Prostate gland (tissue), 2 donors: ENCODE data around the gene PDF. TPM values are rescaled to one million over a fixed set of nuclear protein-coding genes. Genes with fewer than 3 reads are reported as not detected.

ENCODE experiments used
- DNase-seq: peaks from one replicate; pipeline ENCODE4 v3.0.0-alpha.2; 2019; ENCODE audit warnings: low spot score
- H3K27ac ChIP-seq, 2 donors: fragments of 200-600 bp; sonication (generic); 2 replicates each; pipeline ENCODE4 v1.5.1; 2017 to 2019
- H3K27me3 ChIP-seq: fragments of 200-600 bp; sonication (generic); replicated peaks from 2 replicates; pipeline ENCODE4 v1.5.1; 2019; ENCODE audit not compliant: insufficient read depth
- H3K36me3 ChIP-seq, 2 donors: fragments of 200-600 bp; sonication (generic); 1 replicate in 1 of 2; 2 replicates in 1 of 2; pipeline versions ENCODE4 v1.5.1 to v1.8.1; 2017 to 2019
- H3K4me1 ChIP-seq: fragments of 200-600 bp; sonication (generic); replicated peaks from 2 replicates; pipeline ENCODE4 v1.5.1; 2019
- H3K4me3 ChIP-seq, 2 donors: fragments of 200-600 bp; sonication (generic); 2 replicates each; pipeline ENCODE4 v1.5.1; 2017 to 2019
- H3K9me3 ChIP-seq: fragments of 200-600 bp; sonication (generic); 2 replicates; pipeline ENCODE4 v1.5.1; 2017
- POLR2A ChIP-seq: fragments of 450-650 bp; IDR thresholded peaks from one replicate; pipeline ENCODE4 v1.6.1; 2016; ENCODE audit warnings: antibody characterized with exemption, mild to moderate bottlenecking
- POLR2AphosphoS5 ChIP-seq: sonication (generic); formaldehyde crosslinking; IDR thresholded peaks from one replicate; pipeline ENCODE4 v1.6.1; 2017; ENCODE audit warnings: antibody characterized with exemption
- WGBS: methylation state at CpG from one replicate; pipeline ENCODE4 v1.1.5; 2018; 5-methylcytosine and 5-hydroxymethylcytosine counted together
- intact Hi-C: fragments of 100-400 bp; cut with DNase I; formaldehyde crosslinking; loops from one replicate; pipeline ENCODE4 v1.14.2; 2022
- total RNA-seq, 2 donors: library from RNA; depleted of rRNA; stranded (reverse); fragments of >200 nt; gene quantifications; one replicate each; pipeline ENCODE4 v1.1.0, GENCODE V29; 2016
- TF ChIP-seq, protein P1 (sequence below), 4 experiments: fragments of 200-600 bp in 2 of 4; fragments of 450-650 bp in 2 of 4; sonication (generic) in 2 of 4; IDR thresholded peaks; 1 replicate in 3 of 4; 2 replicates in 1 of 4; pipeline ENCODE4 v1.5.1; 2016 to 2019; ENCODE audit warnings: antibody characterized with exemption in 4 of 4, mild to moderate bottlenecking in 2 of 4, moderate library complexity in 2 of 4

Gene PDF
- total RNA-seq, 2 donors from 2014 or later = 40.7 to 42.9 TPM

GRCh38 chr16:69373019-69373418 lies 42.6 kb upstream of the PDF start:
- no peaks in the 10 kb centered on the region for H3K27me3 ChIP-seq

DNA sequence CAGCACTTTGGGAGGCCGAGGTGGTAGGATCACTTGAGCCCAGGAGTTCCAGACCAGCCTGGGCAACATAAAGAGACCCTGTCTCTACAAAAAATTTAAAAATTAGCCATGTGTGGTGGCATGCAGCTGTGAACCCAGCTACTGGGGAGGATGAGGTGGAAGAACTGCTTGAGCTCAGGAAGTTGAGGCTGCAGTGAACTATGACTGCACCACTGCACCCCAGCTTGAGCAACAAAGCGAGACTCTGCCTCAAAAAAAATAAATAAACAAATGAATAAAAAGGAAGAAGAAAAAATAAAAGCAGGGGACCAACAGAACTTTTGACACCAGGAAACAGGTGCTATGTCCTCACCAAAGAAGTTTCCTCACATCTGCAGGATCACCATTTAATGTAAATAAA lies 41.2 kb upstream of the PDF start:
- H3K4me1 ChIP-seq = no peaks in the 10 kb centered on the region
- H3K27ac ChIP-seq = no peak overlapping the region
- DNase-seq = no peak
- 98% methylated on average over 2 of the region's 2 CpGs for WGBS
- no peak overlapping the region for H3K4me3 ChIP-seq
- H3K27me3 ChIP-seq = no peaks in the 10 kb centered on the region
- no peaks in the 10 kb centered on the region for H3K9me3 ChIP-seq
- no peak for TF ChIP-seq POLR2AphosphoS5
- TF ChIP-seq, protein P1, sequence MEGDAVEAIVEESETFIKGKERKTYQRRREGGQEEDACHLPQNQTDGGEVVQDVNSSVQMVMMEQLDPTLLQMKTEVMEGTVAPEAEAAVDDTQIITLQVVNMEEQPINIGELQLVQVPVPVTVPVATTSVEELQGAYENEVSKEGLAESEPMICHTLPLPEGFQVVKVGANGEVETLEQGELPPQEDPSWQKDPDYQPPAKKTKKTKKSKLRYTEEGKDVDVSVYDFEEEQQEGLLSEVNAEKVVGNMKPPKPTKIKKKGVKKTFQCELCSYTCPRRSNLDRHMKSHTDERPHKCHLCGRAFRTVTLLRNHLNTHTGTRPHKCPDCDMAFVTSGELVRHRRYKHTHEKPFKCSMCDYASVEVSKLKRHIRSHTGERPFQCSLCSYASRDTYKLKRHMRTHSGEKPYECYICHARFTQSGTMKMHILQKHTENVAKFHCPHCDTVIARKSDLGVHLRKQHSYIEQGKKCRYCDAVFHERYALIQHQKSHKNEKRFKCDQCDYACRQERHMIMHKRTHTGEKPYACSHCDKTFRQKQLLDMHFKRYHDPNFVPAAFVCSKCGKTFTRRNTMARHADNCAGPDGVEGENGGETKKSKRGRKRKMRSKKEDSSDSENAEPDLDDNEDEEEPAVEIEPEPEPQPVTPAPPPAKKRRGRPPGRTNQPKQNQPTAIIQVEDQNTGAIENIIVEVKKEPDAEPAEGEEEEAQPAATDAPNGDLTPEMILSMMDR (IDR thresholded peaks at IDR 0.05) = no peak
- no peak for TF ChIP-seq POLR2A
- peaks cover 0 to 10% of the 10 kb centered on the region in 2 donors for H3K36me3 ChIP-seq
- intact Hi-C loops = no loop called here

More at GRCh38 chr16:69373019-69373418, 42.6 kb upstream of the PDF start:
- H3K4me3 ChIP-seq = no peak overlapping the region
- TF ChIP-seq, protein P1 (IDR thresholded peaks at IDR 0.05) = no peak
- TF ChIP-seq POLR2A (no peak), POLR2AphosphoS5 (no peak)
- intact Hi-C loops = no loop called here
- no peaks in the 10 kb centered on the region for H3K4me1 ChIP-seq
- no peak for DNase-seq
- peaks cover 0 to 5% of the 10 kb centered on the region in 2 donors for H3K36me3 ChIP-seq
- 92% methylated on average over 1 of the region's 1 CpG for WGBS
- H3K27ac ChIP-seq = no peak overlapping the region
- no peaks in the 10 kb centered on the region for H3K9me3 ChIP-seq

DNA sequence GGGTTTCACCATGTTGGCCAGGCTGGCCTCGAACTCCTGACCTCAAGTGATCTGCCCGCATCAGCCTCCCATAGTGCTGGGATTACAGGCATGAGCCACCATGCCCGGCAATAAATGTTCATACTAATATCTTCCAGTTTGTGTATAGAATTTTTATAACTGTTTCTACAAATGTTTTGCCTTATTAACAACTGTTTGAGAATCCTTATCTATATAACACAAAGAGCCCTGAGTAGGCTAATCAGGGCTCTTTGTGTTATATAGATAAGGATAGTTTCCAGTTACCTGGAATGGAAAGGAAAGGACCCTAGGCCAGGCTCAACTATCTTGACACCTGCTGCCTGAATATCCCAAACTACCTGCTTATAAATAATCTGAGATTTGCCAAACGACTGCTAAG lies 38.5 kb upstream of the PDF start:
- H3K4me3 ChIP-seq = no peak overlapping the region
- DNase-seq = no peak
- 95% methylated on average over 4 of the region's 4 CpGs for WGBS
- intact Hi-C loops = no loop called here
- peaks cover 0 to 10% of the 10 kb centered on the region in 2 donors for H3K36me3 ChIP-seq
- no peaks in the 10 kb centered on the region for H3K27me3 ChIP-seq
- no peaks in the 10 kb centered on the region for H3K4me1 ChIP-seq
- no peaks in the 10 kb centered on the region for H3K9me3 ChIP-seq
- TF ChIP-seq POLR2A (no peak), POLR2AphosphoS5 (no peak)
- TF ChIP-seq, protein P1 (IDR thresholded peaks at IDR 0.05) = no peak
- H3K27ac ChIP-seq = no peak overlapping the region

DNA sequence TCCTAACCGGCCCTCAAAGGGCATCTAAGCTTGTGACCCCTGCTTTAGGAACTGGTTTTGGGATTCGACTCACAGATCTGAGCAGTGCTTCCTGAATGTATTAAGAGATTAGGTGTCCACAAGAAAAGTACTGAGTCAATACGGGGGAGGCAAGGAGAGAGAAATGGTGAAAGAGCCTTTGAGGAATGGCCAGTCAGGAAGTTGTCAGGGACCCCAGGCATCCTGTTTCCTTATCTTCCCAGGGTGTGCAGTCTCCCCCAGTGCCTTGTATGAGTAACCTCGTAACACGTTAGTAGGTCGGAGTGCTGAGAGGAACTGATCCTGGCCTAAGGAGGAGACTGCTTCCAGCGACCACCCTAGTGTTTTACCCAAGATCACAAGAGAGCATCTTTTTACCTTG lies 37.6 kb upstream of the PDF start:
- DNase-seq = no peak
- no peak for TF ChIP-seq POLR2AphosphoS5
- no peak for TF ChIP-seq POLR2A
- TF ChIP-seq, protein P1 (IDR thresholded peaks at IDR 0.05) = no peak
- 84% methylated on average over 7 of the region's 7 CpGs for WGBS
- Histone ChIP-seq H3K4me3 (no peak overlapping the region), H3K27me3 (no peaks in the 10 kb centered on the region), H3K36me3 (peaks cover 0 to 10% of the 10 kb centered on the region in 2 donors), H3K4me1 (no peaks in the 10 kb centered on the region), H3K9me3 (no peaks in the 10 kb centered on the region), H3K27ac (no peak overlapping the region)
- intact Hi-C loops = no loop called here

DNA sequence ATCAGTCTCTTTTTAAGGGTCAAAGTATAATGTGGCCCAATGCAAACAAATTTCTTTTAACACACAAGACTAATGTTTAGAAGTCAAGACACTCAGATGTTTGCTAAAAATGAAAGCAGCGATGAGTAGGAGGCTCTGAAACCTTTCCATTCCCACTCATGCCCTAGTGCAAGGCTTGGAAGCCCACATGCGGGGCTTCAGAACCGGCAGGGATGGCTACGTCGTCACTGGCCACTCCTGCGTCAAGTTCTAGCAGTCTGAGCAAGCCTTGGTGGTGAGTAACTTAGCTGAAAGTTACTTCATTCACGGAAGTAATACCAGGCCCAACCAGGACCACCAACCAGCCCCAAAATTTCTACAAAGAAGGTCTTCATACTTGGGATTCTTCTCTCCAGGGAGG lies 36.0 kb upstream of the PDF start:
- WGBS = 88% methylated on average over 7 of the region's 7 CpGs
- no peak for DNase-seq
- H3K4me3 ChIP-seq = no peak overlapping the region
- H3K9me3 ChIP-seq = no peaks in the 10 kb centered on the region
- TF ChIP-seq, protein P1 (IDR thresholded peaks at IDR 0.05) = no peak
- TF ChIP-seq POLR2AphosphoS5 = no peak
- no peak for TF ChIP-seq POLR2A
- no peak overlapping the region for H3K27ac ChIP-seq
- H3K27me3 ChIP-seq = no peaks in the 10 kb centered on the region
- intact Hi-C loops = no loop called here
- H3K4me1 ChIP-seq = no peaks in the 10 kb centered on the region
- peaks cover 0 to 10% of the 10 kb centered on the region in 2 donors for H3K36me3 ChIP-seq
